ENCODE measurements around the gene GALNT9. TPM values are rescaled to one million over a fixed set of nuclear protein-coding genes. Genes with fewer than 3 reads are reported as not detected.
A peak's percentile ranks its signal among the peaks of the same experiment; 100 is the strongest.

GALNT9 gene
- total RNA-seq, 1 experiment from 2014 or later = 2.6 TPM

GRCh38 chr12:132161036-132161781 is 168.2 kb downstream of the GALNT9 start:
- H3K9ac ChIP-seq (ENCODE audit: low read length) = no peak overlapping the region
- DNase-seq (ENCODE audit: low read depth, low spot score) (peak; percentile 39), ATAC-seq (peak; percentile 64)
- ChIA-PET POLR2A (interaction anchor here (0.6 kb wide), 1 partner anchor 249 kb away, joined by 4 read pairs; no protein-coding TSS in a partner anchor), CTCF (interaction anchor here (0.8 to 0.9 kb wide), 2 partner anchors 253 to 254 kb away, joined by 3 read pairs; no protein-coding TSS in a partner anchor), RAD21 (ENCODE audit: low non-redundant PET in 1 of 2, low total read pairs in 2 of 2, uncharacterized antibody in 2 of 2, unreplicated experiment in 2 of 2) (no interaction called here)
- no peak for TF ChIP-seq ZBTB33 (IDR thresholded peaks at IDR 0.05; ENCODE audit: extremely low read depth, insufficient replicate concordance, low read length)
- TF ChIP-seq SIN3A (IDR thresholded peaks at IDR 0.05; ENCODE audit: low read depth) = no peak
- no peak for TF ChIP-seq POLR2A (IDR thresholded peaks at IDR 0.05; ENCODE audit: borderline replicate concordance, extremely low read depth, insufficient read depth, insufficient read length)
- TF ChIP-seq EGR1 (IDR thresholded peaks at IDR 0.05; ENCODE audit: low read depth) = no peak
- no peak for TF ChIP-seq SRF (IDR thresholded peaks at IDR 0.05; ENCODE audit: low read depth)
- H3K9me3 ChIP-seq (ENCODE audit: control insufficient read depth in 1 of 2, insufficient read depth in 1 of 2, low read depth in 1 of 2, low read length in 2 of 2) = peaks cover 0 to 16% of the 10 kb centered on the region in 2 experiments; a peak in 1 of 4 replicates
- no peak overlapping the region for H3K4me2 ChIP-seq (ENCODE audit: low read length)
- H3K4me3 ChIP-seq (replicated peaks in 1 of 2; ENCODE audit: low read depth in 1 of 2, low read length in 2 of 2) = no peak overlapping the region
- H3K36me3 ChIP-seq (ENCODE audit: control insufficient read depth in 1 of 2, insufficient read depth in 2 of 2, low read length in 2 of 2) = peaks cover 0 to 21% of the 10 kb centered on the region in 2 experiments; a peak in 1 of 4 replicates
- H3K27ac ChIP-seq (ENCODE audit: low read depth, low read length) = no peak overlapping the region
- no peaks in the 10 kb centered on the region for H3K9me2 ChIP-seq (ENCODE audit: insufficient read depth)
- BruUV-seq (replicated peaks) = no TSS peak
- H3K79me2 ChIP-seq (ENCODE audit: insufficient read depth, low read length) = no peaks in the 10 kb centered on the region
- no peaks in the 10 kb centered on the region for H4K20me1 ChIP-seq (ENCODE audit: insufficient read depth)
- no peaks in the 10 kb centered on the region for H3K27me3 ChIP-seq (ENCODE audit: insufficient read depth, low read length)
- H3K4me1 ChIP-seq (ENCODE audit: control insufficient read depth in 1 of 2, insufficient read depth in 2 of 2, low read length in 2 of 2) = peaks cover 0 to 13% of the 10 kb centered on the region in 2 experiments; a peak in 1 of 4 replicates
- intact Hi-C loops (cut with micrococcal nuclease) = no loop called here
- H2AFZ ChIP-seq (ENCODE audit: low read depth, low read length, poor library complexity, severe bottlenecking) = no peak overlapping the region

GRCh38 chr12:132160601-132161035 is 168.8 kb downstream of the GALNT9 start:
- ATAC-seq (no peak), DNase-seq (ENCODE audit: low read depth, low spot score) (no peak)
- peaks cover 0 to 26% of the 10 kb centered on the region in 2 experiments; a peak in 1 of 4 replicates for H3K36me3 ChIP-seq (ENCODE audit: control insufficient read depth in 1 of 2, insufficient read depth in 2 of 2, low read length in 2 of 2)
- H2AFZ ChIP-seq (ENCODE audit: low read depth, low read length, poor library complexity, severe bottlenecking) = no peak overlapping the region
- H3K79me2 ChIP-seq (ENCODE audit: insufficient read depth, low read length) = no peaks in the 10 kb centered on the region
- H3K9me3 ChIP-seq (ENCODE audit: control insufficient read depth in 1 of 2, insufficient read depth in 1 of 2, low read depth in 1 of 2, low read length in 2 of 2) = peaks cover 0 to 16% of the 10 kb centered on the region in 2 experiments; a peak in 1 of 4 replicates
- H3K9ac ChIP-seq (ENCODE audit: low read length) = no peak overlapping the region
- no TSS peak for BruUV-seq (replicated peaks)
- no peaks in the 10 kb centered on the region for H4K20me1 ChIP-seq (ENCODE audit: insufficient read depth)
- intact Hi-C loops (cut with micrococcal nuclease) = no loop called here
- no peak for TF ChIP-seq FOSL1 (IDR thresholded peaks at IDR 0.05; ENCODE audit: low read depth)
- no peak for TF ChIP-seq SRF (IDR thresholded peaks at IDR 0.05; ENCODE audit: low read depth)
- no peak for TF ChIP-seq POLR2AphosphoS5 (IDR thresholded peaks at IDR 0.05; ENCODE audit: low read depth, low read length)
- no peak for TF ChIP-seq SP1 (IDR thresholded peaks at IDR 0.05; ENCODE audit: low read depth)
- no peak for TF ChIP-seq CBX3 (IDR thresholded peaks at IDR 0.05; ENCODE audit: low read depth)
- H3K4me3 ChIP-seq (replicated peaks in 1 of 2; ENCODE audit: low read depth in 1 of 2, low read length in 2 of 2) = no peak overlapping the region
- POLR2A ChIA-PET = interaction anchor here (0.6 kb wide), 1 partner anchor 250 kb away, joined by 4 read pairs; no protein-coding TSS in a partner anchor
- peaks cover 0 to 13% of the 10 kb centered on the region in 2 experiments; a peak in 1 of 4 replicates for H3K4me1 ChIP-seq (ENCODE audit: control insufficient read depth in 1 of 2, insufficient read depth in 2 of 2, low read length in 2 of 2)
- no peaks in the 10 kb centered on the region for H3K27me3 ChIP-seq (ENCODE audit: insufficient read depth, low read length)
- RAD21 ChIA-PET (ENCODE audit: low non-redundant PET in 1 of 2, low total read pairs in 2 of 2, uncharacterized antibody in 2 of 2, unreplicated experiment in 2 of 2) = no interaction called here
- no peak overlapping the region for H3K4me2 ChIP-seq (ENCODE audit: low read length)
- CTCF ChIA-PET = no interaction called here
- H3K27ac ChIP-seq (ENCODE audit: low read depth, low read length) = no peak overlapping the region
- H3K9me2 ChIP-seq (ENCODE audit: insufficient read depth) = no peaks in the 10 kb centered on the region

Measured in HCT116 (cell line).